Activated CD4-positive, alpha-beta T cell treated with anti-CD3 and anti-CD28 coated beads, Interleukin-2, Interleukin-4, amounts not matched to agents 100 ng/mL and 50 ng/mL, durations not matched to agents 16 hours and 8 hours (primary cell): ENCODE data around the gene PYROXD2.

ENCODE experiments used
- DNase-seq: peaks from one replicate; pipeline ENCODE4 v3.0.0-alpha.2; 2020; ENCODE audit warnings: low spot score

The PYROXD2 gene

DNA sequence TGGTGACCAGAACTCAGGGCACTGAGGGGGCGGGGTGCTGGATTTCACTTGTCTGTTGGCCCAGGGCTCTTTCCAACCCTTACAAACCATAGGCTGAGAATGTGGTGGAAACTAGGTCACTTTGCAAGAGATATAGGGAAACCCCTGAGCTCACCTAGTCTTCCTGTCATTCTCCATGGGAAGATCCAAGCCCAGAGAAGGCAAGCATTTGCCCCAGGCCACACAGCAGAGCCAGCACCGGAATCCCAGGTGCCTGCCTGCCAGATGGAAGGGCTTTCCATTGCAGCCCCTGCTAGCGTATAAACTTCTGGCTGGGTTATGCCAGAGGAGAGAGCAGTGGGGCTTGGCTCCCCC is 427 bp downstream of the PYROXD2 start:
- no peak for DNase-seq

DNA sequence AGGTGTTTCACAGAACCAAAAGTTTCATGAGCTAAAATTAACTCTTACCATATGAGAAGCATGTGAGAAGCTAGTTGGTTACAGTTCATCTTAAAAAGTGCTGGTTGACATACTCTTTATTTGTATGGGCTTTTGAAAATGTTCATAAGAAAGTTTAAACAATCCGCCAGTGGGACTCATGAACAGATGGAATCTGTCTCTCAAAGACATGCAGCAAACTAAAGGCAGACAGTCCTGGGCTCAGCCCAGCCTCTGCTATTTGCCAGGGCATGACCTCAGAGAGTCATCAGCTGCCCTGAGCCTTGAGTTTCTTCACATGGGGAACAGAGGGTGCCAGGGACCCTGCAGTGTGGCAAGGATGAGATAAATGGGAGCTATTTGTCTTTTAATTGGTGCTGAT is 3.2 kb downstream of the PYROXD2 start:
- DNase-seq: no peak

DNA sequence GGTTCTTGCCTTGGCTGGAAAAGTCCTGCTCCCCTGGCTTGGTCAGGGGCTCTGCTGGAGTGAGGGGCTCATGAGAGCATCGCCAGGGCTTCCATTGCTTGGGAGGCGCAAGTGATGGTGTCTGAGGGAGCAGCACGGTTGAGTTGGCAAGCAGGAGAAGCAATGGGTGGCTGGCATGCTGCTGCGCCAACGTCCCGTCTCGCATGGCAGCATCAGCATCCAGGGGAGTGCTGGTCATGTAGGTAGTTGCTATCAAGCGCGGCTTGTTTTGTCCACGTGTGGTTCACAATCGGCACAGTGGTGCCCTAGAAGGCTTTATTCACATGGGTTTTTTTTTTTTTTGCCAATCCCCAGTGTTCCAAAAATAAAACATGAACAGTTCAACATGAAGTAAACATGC is 3.8 kb downstream of the PYROXD2 start:
- DNase-seq: no peak

DNA sequence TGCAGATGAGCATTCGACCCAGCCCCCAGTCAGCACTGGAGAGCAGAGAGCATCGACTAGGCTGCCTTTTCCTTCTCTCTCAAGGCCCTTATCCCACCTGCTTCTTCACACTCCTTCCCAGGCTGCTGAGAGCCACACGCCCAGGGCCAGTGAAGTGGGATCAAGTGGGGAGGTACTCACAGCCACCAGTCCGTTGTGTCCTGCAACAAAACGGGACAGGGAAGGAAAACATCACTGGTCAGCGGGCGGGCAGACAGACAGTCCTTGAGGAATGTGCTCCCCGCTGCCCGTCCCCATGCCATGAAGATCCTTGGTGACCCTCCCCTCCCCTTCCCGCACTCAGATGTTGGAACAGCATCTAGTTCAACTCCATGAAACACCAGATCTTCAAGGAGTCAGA is 4.2 kb downstream of the PYROXD2 start:
- DNase-seq: no peak

DNA sequence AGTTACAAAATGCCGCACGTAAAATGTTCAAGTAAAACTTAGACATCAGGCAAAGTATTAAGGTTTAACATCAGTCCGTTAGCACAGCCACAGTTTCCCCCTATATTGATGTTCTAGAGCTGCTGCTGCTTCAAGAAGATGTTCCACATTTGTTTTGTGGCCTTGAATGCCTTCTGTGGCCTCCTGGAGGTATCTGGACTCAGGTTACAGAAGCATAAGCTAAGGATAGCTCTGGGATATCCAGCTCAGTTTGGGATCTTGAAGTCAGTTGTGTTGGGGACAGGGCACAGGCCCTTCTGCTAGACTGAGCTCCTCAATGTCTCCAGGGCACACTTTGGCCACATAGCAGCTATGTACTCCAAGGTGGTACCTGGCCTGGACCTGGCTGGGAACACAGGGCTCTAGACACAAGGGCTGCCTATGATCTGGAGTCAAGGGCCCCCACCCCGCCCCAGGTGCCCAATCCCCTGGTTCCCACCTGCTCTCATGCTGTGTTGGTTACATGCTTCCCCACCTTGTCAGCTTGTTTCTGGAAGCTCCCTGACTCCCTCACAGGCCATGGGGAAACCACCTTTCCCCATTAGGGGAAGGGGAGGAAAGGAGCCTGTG is 4.7 kb downstream of the PYROXD2 start:
- no peak for DNase-seq

DNA sequence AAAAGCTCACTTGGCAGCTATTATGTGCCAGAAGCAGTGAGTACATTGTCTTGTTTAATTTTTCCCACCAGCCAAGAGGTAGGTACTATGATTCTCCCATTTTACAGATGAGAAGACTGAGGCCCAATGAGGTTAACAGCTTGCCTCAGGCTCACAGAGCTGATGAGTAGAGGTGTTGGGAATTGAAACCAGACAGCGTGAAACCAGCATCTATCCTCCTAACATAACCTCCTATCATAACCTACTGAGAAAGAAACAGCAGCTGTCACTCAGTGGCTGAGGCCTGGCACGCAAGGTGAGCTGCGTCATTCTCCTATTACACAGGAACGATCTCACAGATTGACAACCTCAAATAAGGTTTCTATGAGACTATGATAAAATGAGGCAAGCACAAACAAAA is 6.2 kb downstream of the PYROXD2 start:
- DNase-seq: no peak

DNA sequence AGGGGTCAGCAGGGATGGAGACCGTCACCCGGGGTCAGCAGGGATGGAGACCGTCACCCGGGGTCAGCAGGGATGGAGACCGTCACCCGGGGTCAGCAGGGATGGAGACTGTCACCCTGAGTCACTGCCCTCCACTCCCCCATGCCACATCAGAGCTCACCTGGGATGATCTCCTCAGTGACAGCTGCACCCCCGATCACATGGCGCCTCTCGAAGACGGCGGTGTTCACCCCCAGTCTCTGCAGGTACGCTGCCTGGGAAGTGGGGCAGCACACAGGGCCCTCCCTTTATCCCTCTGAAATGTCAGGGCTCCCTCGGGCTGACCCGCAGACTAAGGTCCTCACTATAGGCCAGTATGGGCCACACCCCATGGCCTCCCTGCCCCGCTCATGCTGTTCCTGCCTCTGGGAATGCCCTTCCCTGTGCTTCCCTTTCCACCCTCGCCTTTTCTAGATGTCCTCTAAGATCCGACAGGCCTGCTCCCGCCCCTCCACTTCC is 7.2 kb downstream of the PYROXD2 start:
- DNase-seq: no peak

DNA sequence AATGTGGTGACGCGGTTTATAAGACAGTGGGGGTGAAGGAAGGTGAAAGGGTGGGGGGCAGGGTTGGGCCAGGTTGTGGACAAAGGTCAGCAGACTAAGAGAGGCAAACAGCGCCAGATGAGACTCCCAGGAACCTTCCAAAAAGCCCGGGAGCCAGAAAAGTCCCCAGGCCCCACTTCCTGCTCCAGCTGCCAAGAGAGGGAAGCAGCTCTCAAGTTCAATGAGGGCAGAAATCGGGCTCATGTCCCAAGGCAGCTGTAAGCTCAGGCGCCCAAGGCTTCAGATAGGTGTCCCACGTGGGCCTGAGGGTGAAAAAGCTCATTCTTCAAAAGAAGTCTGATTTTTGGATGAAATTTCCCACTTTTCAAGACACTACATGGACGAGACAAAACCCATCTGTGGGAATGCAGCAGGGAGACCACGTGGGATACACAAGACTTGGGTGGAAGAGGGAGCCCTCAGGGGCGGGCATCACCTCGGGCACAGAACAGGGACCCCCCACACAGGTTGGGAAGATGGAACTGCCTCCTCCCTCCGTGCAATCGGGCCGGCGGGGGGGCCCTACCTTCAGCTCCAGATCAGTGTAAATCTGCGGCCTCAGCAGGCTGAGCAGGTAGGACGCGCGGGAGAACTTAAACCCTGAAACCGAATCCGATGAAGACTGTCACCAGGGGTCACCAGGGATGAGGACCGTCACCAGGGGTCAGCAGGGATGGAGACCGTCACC is 7.8 kb downstream of the PYROXD2 start:
- DNase-seq: no peak

DNA sequence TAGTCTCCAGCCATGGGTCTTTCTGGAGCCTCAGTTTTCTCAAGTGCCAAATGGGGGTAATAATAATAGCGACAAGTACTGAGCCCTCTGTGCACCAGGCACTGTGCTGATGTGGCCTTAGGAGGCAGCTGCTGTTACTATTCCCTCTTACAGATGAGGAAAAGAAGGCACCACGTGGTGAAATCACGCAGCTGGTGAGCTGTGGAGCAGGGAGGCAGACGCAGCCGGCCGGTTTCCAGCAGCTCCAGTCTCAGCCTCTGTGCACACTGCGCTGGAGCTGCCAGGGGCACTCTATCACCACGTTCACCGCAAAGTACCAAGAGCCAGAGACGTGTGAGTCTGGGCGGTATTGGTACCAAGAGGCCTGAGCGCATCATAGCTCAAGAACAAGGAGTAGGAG is 9.6 kb downstream of the PYROXD2 start:
- no peak for DNase-seq

DNA sequence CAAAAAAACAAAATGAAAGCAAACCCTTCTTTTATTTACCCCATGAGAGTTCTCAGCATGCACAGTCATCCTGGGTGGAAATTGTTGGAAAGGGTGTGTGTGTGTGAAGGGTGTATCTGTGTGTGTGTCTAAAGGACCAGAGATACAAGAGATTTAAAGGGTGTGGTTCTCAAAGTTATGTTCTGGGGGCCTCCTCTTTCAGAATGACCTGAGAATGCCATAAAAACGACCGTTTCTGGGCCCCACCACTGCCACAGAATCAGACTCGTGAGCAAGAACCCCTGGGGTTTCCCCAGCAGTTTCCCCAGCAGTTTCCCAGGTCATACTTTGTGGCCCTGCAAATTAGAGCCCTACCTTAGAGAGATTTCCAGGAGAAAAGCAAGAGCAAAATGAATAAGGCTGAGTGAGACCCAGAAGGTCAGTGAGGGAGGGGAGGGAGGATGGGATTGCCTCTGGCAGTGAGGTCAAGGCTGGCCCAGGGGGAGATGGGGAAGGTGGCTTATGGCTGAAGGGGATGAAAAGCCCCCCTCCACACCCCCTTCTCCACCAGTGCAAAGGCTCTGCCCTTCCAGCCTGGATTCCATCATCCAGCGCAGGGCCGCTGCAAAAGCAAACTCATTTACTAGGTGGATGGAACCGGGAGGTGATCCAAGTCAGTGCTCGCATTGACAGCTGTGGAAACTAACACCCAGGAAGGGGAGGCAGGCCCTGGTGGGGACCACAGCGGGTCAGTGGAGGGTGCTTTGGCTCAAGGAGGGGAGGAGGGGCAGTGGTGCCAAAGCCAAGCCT is 10.2 kb downstream of the PYROXD2 start:
- peak; percentile 68 for DNase-seq

DNA sequence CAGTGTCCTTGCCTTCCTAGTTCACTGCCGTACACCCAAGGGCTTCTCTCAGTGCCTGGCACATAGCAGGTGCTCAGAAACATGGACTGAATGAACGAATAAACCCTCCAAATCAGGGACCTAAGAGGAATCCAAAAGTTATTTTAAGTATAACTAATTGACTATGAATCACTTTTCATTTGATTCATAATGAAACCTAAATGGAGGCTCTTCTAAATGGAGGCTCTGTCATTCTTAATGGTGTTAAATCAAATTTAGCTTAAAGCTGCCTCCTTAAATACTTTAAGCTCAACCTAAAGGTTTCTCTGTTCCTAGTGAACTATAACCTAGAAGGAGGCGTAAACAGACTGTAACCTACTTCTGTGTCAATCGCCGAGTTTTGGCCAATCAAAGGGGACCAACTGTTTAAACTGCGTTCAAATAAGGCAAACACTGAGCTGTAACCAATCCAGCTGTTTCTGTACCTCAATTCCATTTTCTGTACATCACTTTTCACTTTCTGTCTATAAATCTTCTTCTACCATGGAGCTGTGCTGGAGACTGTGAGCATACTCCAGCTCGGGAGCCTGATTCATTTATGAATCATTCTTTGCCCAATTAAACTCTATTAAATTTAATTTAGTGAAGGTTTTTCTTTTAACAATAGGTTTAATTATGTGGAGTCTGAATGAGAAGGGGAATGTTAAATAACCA is 11.0 kb downstream of the PYROXD2 start:
- peak; percentile 53 for DNase-seq

DNA sequence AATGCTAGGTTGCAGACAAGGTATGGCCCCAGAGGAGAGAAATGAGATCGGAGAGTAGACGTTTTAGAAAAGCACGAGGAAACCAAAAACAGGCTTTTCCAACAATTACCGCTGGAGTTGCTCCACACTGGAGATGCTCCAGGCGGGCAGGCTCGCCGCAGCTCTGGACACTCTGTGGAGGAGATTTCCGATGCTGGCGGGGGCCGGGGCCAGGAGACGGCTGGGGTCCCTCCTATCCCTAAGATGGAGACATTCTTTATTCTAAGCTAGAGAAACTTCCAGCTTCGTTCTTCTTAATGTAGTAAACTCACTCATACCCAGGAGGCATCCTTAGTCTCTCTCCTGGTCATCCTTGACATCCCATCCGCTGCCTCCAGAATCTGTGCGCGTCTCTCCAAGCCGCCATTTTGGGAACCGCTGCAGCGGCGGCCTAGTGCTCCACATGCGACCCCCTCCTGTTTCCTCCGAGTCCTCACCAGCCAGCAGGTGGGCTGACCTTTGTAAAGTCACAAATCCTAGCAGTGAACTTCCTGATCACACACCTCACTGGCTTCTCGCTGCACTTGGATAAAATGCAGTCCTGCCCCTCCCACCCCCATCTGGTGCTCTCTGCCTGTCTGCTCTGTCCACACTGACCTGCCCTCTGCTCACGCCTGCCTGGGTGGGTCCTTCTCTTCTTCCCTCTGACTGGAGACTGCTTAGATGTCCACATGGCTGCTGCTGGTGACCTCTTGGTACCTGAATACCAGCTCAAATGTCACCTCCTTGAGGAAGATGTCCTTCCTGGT is 11.9 kb downstream of the PYROXD2 start:
- no peak for DNase-seq

DNA sequence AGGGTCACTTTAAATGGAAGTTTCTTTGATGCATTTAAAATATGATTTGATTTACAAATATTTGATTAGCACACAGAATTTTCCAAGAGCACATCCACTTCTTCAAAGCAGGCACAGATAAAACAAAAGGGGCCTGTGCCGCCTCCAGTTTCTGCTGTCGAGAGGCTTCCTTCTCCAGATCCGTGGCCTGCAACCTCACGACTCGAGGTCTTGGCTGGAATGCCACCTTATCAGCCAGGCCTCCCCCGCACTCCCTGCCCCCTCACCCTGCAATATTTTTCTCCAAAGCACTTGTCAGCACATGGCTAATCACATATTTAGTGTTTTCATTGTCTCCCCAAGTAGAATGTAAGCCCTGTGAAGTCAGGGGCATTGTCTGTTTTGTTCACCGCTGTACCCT is 12.5 kb downstream of the PYROXD2 start:
- no peak for DNase-seq

DNA sequence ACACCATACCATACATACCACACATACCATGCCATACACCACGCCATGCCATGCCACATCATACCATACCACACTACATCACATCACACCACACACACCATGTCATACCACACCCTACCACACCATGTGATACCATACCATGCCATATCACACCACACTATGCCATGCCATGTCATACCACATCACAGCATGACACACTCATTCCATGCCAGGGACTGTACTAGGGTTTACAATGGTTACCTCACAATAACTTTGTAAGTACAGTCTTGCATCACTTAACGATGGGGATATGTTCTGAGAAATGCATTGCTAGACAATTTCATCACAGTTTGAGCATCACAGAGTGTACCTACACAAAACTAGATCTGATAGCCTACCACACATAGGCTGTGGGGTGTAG is 14.5 kb downstream of the PYROXD2 start:
- DNase-seq: peak; percentile 41

DNA sequence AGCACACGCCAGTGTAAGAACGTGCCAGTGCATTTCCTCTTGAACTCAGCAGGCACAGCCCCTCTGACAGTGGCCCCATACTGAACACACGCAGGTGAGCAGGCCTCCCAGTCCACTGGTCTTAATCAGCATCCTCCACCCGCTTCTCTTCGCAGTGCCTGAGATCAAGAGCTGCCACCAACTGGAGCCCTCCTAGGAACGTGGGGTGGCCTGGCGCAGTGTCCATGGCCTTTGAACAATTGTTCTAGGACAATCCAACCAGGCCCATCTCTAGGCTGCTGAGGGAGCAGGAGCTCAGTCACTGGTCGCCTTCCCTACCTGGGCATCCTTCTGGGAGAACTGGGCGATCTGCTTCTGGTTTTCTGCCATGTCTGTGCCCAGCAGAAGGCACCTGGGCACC is 15.2 kb downstream of the PYROXD2 start:
- DNase-seq: no peak

DNA sequence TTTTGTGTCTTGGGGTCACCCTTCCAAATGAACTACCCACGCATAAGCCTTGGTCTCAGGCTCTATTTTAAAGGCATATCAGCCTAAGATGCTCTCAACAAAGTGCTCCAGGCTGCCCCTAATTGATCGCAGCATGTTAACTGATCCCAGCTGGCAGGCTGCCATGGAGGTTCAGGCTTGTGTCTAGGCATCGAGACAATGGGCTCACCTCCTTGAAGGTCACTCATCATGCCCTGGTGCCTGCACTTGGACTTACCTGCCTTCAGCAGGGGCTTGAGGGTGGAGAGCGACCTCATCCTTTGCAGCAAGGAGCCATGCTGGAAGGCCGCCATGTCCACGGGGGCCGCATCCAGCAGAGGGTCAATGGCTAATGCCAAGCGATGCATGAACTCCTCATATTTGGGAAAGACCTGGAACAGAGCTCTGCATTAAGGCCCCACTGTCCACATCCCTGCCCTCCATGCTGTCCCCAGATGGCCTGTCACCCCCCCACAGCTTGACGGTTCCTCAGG is 17.8 kb downstream of the PYROXD2 start:
- no peak for DNase-seq

DNA sequence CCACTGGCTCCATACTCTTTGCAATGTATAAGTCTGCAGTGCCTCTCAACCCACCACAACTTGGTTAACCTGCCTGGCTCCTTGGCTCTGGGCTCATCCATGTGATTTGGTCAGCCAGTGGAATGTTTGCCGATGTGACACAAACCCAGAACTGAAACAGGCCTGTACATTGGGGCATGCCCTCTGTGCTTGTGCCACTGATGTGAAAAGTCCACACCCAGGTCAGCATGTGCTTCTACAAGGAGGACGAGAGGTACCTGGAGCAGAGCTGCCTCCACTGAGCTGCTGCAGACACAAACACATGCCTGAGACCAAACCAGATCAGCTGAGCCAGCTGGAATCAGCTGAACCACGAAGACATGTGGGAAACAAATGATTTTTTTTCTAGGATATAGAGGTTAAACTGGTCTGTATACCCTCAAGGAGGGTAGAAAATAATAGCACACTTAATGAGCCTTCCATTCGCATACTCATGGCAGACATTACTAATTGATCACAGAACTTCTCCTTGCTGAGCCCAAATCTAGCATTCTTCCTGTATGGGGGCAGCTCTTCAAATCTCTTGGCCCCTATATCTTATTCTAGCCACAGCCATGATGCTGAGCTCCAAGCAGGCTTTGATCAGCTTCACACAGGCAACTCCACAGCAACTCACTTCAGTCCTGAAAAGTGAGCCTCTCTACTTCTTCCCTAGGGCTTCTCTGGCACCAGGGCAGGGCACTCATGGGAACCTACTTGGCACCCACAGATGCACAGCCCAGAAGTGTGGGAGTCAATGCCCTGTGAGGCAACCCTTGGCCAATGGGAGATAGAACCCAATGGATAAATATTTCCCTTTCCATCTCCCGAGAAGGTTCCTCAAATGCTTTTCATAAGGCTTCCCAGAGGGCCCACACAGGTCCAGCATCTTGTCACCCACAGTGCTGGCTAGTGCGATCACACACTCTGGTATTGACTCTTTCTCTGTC is 18.6 kb downstream of the PYROXD2 start:
- no peak for DNase-seq

DNA sequence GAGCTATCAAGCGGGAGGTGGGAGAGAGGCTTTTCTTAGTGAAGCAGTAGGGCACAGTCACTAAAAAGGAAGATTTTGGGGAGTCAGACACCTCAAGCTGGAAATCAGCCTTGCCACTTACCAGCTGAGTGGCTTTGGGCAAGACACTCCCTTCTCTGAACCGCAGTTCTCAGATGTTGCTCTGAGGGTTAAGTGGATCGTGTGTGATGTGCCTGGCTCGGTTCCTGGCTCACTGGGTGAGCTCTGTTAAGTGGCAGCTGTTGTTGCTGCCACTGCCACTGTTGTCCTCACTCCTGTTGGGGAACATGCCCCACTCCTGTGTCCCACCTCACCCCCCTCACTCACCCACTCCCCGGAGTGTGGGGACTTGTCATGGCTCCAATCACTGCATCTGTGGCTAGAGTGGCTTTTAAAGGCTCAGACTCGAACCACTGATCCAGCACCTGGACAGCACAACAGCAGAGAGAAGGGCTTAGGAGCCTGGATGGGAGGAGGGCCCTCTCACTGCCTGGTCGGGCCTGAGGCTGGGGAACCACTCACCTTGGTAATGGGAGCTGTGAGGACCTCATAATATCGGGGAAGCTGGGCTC is 20.0 kb downstream of the PYROXD2 start:
- no peak for DNase-seq

DNA sequence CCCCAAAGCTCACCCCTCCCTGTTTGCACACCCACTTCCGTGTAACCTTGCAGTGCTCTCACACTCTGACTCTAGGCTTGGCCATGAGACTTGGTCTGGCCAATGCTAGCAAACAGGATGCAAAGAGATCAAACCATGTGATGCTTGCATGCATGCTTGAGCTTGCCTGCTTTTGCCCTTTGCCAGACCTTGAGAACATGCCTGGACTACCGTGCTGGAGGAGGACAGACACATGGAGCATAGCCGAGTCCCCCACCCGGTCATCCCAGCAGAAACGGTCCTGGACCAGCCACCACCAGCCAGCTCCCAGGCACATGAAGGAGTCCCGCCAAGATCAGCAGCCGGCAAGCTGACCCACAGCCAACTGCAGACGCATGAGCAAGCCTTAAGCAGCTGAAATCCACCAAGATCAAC is 23.4 kb downstream of the PYROXD2 start:
- peak; percentile 26 for DNase-seq

DNA sequence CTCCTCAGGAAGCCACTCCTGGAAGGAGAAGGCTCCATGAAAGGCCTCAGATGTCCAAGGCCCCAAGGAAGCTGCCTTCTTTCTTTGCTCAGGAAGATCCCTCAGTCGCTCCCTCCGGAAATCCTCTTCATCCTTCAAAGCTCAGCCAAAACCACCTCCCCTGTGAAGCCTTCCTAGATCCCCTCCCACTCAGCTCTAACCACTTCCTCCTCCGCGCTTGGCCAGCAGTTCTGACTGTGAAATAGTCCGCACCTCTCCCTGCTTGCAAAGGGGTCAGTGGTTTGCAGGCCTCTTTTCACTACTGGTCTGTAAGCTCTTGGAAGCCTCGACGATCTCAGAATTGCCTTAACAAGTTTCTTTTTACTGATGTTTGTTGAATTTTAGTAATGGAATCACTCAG is 23.9 kb downstream of the PYROXD2 start:
- DNase-seq: peak; percentile 27
